ENCODE results near the gene ALDH1A3.

- no peak for TF ChIP-seq REST (IDR thresholded peaks at IDR 0.05; ENCODE audit: low read depth, low read length)
- TF ChIP-seq RCOR1 (IDR thresholded peaks at IDR 0.05; ENCODE audit: low read length): no peak
- TF ChIP-seq CTCF (IDR thresholded peaks at IDR 0.05): no peak
- no peak for TF ChIP-seq POLR2AphosphoS5 (IDR thresholded peaks at IDR 0.05; ENCODE audit: low read depth, low read length)
- no peak for TF ChIP-seq RXRA (IDR thresholded peaks at IDR 0.05; ENCODE audit: borderline replicate concordance, low read depth)
- no peak for TF ChIP-seq EP300 (IDR thresholded peaks at IDR 0.05; ENCODE audit: borderline replicate concordance in 1 of 2, low read depth in 1 of 2, low read length in 1 of 2)
- TF ChIP-seq EZH2phosphoT487 (IDR thresholded peaks at IDR 0.05; ENCODE audit: borderline replicate concordance, low read depth): no peak
- TF ChIP-seq MXI1 (IDR thresholded peaks at IDR 0.05; ENCODE audit: low read depth, low read length): no peak
Measured at GRCh38 chr15:100923076-100923475, 43.4 kb downstream of the ALDH1A3 start.
